Measurements from ENCODE around the gene TXNDC5. TPM values are rescaled to one million over a fixed set of nuclear protein-coding genes. Genes with fewer than 3 reads are reported as not detected.
A peak's percentile ranks its signal among the peaks of the same experiment; 100 is the strongest.

TXNDC5 gene
- total RNA-seq, 4 donors from 2014 or later: 49.2 to 61.1 (median 60.3) TPM

DNA sequence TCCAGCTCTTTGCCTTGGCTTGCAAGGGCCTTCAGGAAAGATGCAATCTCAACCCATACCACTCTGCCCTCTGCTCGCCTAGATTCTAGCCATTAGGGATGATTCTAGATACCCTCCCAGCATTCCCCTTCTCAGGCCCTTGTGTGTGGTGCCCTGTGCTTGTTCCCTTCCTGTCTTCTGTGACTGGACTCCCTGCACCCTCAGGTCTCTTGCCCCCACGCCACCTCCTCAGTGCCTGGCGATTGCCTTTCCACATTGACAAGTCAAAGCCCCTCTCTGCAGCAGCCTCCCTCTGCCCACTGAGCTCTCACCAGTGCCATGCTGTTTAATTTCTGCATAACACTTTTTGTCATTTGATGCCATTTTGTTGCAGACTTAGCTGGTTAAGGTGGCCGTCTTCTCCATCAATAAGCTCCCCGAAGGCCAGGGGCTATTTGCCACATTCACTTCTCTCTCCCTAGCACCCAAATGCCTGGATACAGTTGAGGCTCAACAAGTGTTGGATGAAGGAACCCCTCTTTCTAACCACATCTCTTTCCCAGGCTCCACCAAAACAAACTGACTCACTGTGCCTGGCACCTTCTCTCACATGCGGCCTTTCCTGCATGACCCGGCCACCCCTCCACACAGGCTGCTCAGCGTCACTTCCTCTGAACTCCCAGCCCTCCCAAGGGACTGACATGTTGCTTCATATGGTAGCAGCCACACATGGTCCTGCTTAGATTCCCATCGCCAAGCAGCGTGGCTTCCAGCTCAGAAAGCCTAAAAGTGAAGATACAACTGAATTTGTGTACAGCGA, 4.6 kb upstream of the TXNDC5 start:
- no peaks in the 10 kb centered on the region for H3K36me3 ChIP-seq
- H3K4me1 ChIP-seq: peaks cover 9% of the 10 kb centered on the region
- H3K27ac ChIP-seq: no peak overlapping the region
- peak; percentile 90 to 91 for DNase-seq (ENCODE audit: low spot score in 2 of 2)
- WGBS: 77% methylated on average over 11 of the region's 11 CpGs
- no peaks in the 10 kb centered on the region for H3K9me3 ChIP-seq
- no peak overlapping the region for H3K4me3 ChIP-seq
- no peaks in the 10 kb centered on the region for H3K27me3 ChIP-seq
- TF ChIP-seq POLR2AphosphoS5 (IDR thresholded peaks at IDR 0.05): peak in 1 of 3 donors; percentile 49
- no peak for TF ChIP-seq EP300 (IDR thresholded peaks at IDR 0.05)

DNA sequence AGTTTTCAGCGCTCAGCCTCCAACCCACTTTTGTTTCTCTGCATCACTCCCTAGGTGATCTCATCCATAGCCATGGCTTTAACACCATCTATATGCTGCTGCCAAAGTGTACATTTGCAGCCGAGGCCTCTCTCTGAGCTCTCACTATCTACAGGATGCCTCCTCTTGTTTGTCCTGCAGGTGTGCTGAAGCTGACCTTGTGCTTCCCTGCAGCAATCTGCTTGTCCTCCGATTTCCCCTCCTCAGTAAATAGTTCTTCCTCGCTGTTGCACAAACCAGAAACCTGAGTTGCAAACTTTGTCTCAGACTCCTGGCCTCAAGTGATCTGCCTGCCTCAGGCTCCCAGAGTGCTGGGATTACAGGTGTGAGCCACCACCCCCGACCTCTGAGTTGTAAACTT, 3.7 kb upstream of the TXNDC5 start:
- DNase-seq (ENCODE audit: low spot score in 2 of 2): no peak
- no peak overlapping the region for H3K27ac ChIP-seq
- H3K4me1 ChIP-seq: peaks cover 11% of the 10 kb centered on the region

DNA sequence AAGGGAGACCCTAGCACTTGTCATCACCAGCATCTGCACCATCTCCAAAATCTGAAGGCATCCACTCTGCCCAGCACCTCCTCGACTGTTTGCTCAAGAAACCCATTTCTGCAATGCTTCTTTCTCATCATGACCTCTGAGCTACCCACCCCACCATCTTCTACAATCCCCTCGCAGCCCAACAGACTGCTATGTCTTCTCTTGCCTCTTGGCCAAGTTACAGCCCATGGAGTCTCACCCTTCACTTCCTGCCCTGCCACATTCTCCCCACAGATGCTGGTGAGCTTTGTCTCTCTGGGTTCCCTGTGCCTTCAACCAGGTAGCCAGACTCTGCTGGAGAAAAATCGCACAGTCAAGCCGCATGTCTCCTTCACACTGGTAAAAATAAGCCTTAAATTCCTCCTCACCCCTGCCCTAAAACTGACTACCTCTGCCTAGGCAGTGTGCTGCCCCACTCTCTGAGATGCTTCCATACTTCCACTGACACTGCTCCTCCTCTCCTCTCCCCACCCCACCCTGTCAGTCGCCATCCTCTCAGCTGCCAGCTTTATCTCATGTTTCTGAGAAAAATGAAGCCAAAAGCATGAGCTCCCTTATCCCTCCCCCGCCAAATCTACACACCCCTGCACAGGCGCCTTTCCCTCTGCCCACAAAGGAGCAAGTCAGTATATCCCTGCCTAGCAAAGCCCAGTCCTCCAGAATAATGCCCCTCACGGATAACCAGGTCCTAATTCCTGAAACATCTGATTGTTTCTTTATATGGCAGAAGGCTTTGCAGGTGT, 2.3 kb upstream of the TXNDC5 start:
- H3K27me3 ChIP-seq: no peaks in the 10 kb centered on the region
- no peaks in the 10 kb centered on the region for H3K9me3 ChIP-seq
- H3K4me1 ChIP-seq: peaks cover 22% of the 10 kb centered on the region
- 64% methylated on average over 8 of the region's 8 CpGs for WGBS
- no peaks in the 10 kb centered on the region for H3K36me3 ChIP-seq
- TF ChIP-seq POLR2A (IDR thresholded peaks at IDR 0.05): no peak
- no peak for TF ChIP-seq POLR2AphosphoS5 (IDR thresholded peaks at IDR 0.05)
- TF ChIP-seq, protein P1, sequence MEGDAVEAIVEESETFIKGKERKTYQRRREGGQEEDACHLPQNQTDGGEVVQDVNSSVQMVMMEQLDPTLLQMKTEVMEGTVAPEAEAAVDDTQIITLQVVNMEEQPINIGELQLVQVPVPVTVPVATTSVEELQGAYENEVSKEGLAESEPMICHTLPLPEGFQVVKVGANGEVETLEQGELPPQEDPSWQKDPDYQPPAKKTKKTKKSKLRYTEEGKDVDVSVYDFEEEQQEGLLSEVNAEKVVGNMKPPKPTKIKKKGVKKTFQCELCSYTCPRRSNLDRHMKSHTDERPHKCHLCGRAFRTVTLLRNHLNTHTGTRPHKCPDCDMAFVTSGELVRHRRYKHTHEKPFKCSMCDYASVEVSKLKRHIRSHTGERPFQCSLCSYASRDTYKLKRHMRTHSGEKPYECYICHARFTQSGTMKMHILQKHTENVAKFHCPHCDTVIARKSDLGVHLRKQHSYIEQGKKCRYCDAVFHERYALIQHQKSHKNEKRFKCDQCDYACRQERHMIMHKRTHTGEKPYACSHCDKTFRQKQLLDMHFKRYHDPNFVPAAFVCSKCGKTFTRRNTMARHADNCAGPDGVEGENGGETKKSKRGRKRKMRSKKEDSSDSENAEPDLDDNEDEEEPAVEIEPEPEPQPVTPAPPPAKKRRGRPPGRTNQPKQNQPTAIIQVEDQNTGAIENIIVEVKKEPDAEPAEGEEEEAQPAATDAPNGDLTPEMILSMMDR (IDR thresholded peaks at IDR 0.05): no peak
- TF ChIP-seq EP300 (IDR thresholded peaks at IDR 0.05): no peak
- no peak overlapping the region for H3K4me3 ChIP-seq
- DNase-seq (ENCODE audit: low spot score in 2 of 2): no peak
- H3K27ac ChIP-seq: no peak overlapping the region

More for the DNA sequence above, 3.7 kb upstream of the TXNDC5 start:
- H3K4me3 ChIP-seq: no peak overlapping the region
- WGBS: 88% methylated on average over 5 of the region's 5 CpGs
- H3K36me3 ChIP-seq: no peaks in the 10 kb centered on the region
- H3K9me3 ChIP-seq: no peaks in the 10 kb centered on the region
- TF ChIP-seq, protein P1 (IDR thresholded peaks at IDR 0.05): no peak
- no peak for TF ChIP-seq POLR2AphosphoS5 (IDR thresholded peaks at IDR 0.05)
- no peaks in the 10 kb centered on the region for H3K27me3 ChIP-seq

DNA sequence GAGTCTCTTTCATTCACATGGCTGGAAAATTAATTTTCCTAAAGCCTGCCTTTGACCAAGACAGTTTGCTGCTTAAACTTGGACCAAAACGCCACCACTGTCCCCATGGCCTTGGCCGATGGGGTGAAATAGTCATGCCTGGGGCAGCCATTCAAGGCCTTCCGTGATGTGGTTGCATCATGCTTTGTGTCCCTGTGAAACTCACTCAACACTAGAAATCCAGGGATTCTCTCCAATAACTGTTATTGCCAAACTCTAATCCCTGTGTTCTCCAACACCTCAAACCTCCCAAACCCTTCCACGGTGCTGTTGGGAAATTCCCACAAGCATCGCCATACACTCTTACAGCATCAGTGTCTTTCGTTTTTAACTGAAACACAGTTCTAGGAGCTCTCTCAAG, 1.4 kb upstream of the TXNDC5 start:
- Histone ChIP-seq H3K36me3 (no peaks in the 10 kb centered on the region), H3K27ac (no peak overlapping the region), H3K4me3 (no peak overlapping the region), H3K4me1 (peaks cover 22% of the 10 kb centered on the region), H3K9me3 (no peaks in the 10 kb centered on the region), H3K27me3 (no peaks in the 10 kb centered on the region)
- WGBS: 71% methylated on average over 6 of the region's 6 CpGs
- TF ChIP-seq POLR2A (IDR thresholded peaks at IDR 0.05) (no peak), POLR2AphosphoS5 (IDR thresholded peaks at IDR 0.05) (peak in 2 of 3 donors; percentile 58 to 81), EP300 (IDR thresholded peaks at IDR 0.05) (no peak)
- TF ChIP-seq, protein P1 (IDR thresholded peaks at IDR 0.05): no peak
- DNase-seq (ENCODE audit: low spot score in 2 of 2): no peak

DNA sequence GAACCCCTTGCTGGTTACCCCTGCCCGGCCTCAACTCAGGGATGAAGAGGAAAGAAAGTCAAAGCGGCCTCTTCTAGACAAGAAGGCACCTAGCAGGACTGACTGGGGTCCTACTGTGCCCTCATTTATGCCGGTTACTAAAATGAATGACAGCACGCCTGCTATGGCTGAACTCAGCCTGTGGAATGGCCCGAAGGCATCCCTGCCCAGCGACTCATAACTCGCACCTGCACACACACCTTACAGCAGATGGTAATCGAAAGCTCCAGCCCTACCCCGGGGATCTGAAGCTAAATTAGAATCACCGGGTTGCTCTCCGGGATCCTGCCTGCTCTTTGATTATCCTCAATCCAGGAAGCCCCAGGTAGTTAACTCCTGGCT, 747 bp upstream of the TXNDC5 start:
- no peak overlapping the region for H3K27ac ChIP-seq

More for the DNA sequence above, 747 bp upstream of the TXNDC5 start:
- TF ChIP-seq POLR2A (IDR thresholded peaks at IDR 0.05) (no peak), POLR2AphosphoS5 (IDR thresholded peaks at IDR 0.05) (no peak), EP300 (IDR thresholded peaks at IDR 0.05) (no peak)
- TF ChIP-seq, protein P1 (IDR thresholded peaks at IDR 0.05): no peak
- Histone ChIP-seq H3K36me3 (no peaks in the 10 kb centered on the region), H3K9me3 (no peaks in the 10 kb centered on the region), H3K27me3 (no peaks in the 10 kb centered on the region), H3K4me1 (peaks cover 22% of the 10 kb centered on the region), H3K4me3 (peak overlapping the region; percentile 96)
- no peak for DNase-seq (ENCODE audit: low spot score in 2 of 2)
- WGBS: 88% methylated on average over 11 of the region's 11 CpGs
